ENCODE data around the gene BBS7.

BBS7 gene

DNA sequence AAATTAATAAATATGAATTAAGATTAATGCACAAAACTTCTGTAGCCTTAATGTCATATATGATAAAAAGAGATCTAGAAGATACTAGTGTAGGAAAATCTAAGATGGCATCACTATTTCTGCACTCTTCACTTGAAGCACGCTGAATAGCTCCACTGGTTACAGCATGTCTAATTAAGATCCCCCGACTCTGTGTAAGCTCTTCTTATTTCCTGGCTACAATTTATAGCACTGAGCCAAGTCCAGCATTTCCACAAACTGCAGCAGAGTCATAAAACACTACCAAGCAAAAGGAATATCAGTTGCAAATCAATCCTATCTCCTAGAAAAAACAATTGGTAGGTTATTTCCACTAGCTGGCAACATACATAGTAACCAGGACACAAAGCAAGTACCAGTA, 45.3 kb downstream of the BBS7 start:
- DNase-seq, result no peak

GRCh38 chr4:121824171-121824527, 46.1 kb downstream of the BBS7 start:
- no peak for DNase-seq

- peak; percentile 97 for DNase-seq
Observed at GRCh38 chr4:121823505-121824170, 46.6 kb downstream of the BBS7 start, which contains the start of gene CCNA2. CCNA2 (minus strand) TSS chr4:121823883; CDS start chr4:121823628, 255 bp downstream.

DNA sequence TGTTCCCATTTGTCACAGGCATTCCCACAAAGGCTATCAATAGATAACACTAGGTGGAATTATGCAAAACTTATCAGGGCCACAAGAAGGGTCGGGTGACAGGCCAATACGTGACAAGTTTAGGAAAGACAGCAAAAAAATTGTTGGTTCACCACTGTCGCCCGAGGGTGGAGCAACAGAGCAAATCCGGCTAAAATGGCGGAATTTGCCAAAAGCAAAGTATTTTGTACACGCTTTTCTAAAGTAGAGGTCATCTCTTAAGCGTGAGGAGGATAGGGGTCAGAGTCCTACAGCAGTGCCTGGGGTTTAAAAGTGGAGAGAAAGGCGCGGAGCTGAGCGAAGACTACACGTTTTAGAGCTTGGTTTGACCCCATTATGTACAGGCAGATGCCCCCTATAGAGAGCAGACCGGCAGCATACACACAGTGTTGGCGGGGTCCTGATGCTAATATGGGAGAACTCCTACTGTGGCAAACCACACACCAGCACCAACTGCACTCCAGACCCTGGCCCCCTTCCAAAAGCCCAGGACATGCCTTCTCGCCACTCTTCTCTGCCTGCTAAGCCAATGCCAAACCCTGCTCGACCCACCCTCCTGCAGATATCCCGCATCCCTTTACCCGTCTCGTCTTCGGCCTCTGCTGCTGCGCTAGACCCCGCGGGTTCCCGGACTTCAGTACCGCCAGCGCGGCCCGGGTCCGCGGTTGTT, 47.3 kb downstream of the BBS7 start:
- DNase-seq, result peak; percentile 40

- no peak for DNase-seq
Observed at GRCh38 chr4:121822047-121822446, 48.2 kb downstream of the BBS7 start.

GRCh38 chr4:121819216-121819965, 50.9 kb downstream of the BBS7 start:
- no peak for DNase-seq

- DNase-seq, result no peak
Observed at GRCh38 chr4:121818215-121818614, 52.1 kb downstream of the BBS7 start.

- DNase-seq, result no peak
Observed at GRCh38 chr4:121817701-121818100, 52.6 kb downstream of the BBS7 start.

- no peak for DNase-seq
Observed at GRCh38 chr4:121817006-121817405, 53.3 kb downstream of the BBS7 start.

DNA sequence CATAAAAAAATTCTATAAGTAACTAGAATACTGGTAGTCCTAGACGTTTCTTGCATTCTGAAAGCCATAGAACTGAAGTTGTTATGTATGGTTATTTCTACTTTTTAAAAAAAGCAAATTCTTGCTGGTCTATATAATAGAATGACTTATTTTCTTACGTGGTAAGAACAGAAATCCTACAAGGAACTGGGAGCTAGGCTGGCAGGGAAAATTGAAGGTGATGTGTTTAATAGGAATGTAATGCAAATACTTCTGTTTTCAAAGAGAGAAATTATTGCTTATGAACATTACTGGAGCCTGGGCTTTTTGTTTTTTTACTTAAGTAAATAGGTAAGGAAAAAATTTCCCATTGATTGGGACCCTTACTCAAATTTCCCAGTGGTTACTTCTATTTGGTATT, 55.5 kb downstream of the BBS7 start:
- DNase-seq, result no peak

DNA sequence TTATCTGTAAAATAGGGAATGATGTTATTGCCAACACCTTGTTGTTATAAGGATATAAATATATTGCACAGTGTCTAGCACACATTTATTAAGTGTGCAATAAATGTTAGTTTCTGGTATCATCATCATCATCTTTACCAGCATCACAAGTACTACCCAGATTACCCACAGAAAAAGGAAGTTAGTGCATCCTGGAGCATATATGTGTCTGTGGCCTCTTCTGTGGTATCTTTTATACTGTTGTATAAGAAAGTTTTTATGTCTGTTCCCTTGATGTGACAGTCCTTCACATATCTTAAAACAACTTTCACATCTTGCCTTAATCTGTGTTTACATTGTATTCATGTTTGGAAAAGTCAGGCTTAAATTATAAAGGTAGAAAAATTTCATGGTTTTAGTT, 59.2 kb downstream of the BBS7 start:
- no peak for DNase-seq

GRCh38 chr4:121806411-121806810, 63.9 kb downstream of the BBS7 start:
- DNase-seq, result no peak

GRCh38 chr4:121801715-121802075, 68.6 kb downstream of the BBS7 start:
- no peak for DNase-seq

- peak; percentile 92 for DNase-seq
Observed at GRCh38 chr4:121800961-121801714, 69.1 kb downstream of the BBS7 start, which contains the start of gene EXOSC9. EXOSC9 (plus strand) TSS chr4:121801323; CDS start chr4:121801425, 102 bp downstream.

GRCh38 chr4:121800638-121800960, 69.7 kb downstream of the BBS7 start:
- DNase-seq, result no peak

DNA sequence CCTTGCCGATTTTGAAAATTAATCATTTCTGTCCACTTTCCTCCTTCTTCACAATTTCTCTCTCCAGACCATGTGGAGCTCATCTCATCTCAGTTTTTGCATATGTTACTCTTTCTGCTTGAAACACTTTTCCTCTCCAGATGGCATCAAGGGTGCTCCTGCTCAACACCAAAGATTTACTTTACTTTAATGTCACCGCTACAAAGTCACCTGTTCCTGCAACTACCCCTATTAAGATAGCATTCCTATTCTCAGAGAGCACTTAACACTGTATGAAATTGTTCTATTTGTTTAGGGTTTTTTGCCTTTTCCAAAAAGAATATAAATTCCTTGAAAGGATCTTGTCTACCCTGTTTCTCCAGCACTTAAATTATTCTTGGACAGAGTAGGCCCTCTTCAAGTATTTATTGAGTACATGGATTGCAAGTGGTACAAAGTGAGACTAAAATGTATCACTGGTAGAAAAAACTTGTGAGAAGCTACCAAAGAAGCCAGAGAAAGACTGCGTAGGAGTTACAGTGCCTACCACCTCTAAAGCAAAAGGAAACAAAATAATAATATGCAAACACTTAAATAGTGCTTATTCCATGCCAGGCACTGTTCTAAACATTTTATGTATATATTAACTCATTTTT, 70.3 kb downstream of the BBS7 start:
- DNase-seq, result no peak

DNA sequence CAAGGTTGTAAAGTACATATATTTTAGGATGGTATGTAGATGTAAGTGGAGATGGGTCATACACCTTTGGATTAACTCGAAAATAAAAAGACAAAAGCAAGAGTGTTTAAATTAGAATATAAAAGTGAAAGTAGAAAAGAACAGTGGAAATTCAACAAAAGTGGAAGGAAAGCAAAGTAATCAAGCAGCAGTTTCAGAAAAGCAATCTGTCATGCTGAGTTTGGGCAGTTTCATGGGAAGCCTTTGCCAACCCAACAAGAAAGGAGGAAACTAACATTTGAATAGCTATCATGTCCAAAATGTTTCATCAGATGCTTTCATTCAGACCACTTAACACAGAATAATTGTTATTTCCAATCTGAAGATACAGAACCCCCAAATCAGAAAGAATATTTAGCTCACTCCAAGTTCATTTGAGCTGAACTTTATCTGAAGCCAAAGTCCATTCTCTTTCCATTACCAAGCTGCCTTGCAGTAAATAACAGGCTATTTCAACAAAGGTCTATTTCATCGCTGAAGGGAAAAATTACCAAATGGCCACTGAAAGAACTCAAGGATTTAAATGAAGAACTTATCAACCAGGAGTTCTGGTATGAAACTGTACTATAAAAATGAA, 71.0 kb downstream of the BBS7 start:
- DNase-seq, result no peak

DNA sequence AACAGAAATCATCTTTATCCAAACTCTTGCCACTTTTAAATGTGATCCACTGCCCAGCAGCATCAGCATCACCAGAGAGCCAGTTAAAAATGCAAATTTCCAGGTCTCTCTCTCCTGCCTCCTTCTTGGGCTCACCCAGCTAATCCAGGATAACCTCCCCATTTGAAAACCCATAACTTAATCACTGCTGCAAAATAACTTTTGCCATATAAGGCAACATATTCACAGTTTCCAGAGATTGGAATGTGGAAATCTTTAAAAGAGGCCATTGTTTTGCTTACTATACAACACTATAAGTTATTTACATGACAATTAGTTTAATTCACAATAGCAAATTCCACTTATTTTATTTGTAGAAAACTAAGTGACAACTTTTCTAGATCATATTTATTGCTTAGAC, 74.0 kb downstream of the BBS7 start:
- DNase-seq, result no peak

DNA sequence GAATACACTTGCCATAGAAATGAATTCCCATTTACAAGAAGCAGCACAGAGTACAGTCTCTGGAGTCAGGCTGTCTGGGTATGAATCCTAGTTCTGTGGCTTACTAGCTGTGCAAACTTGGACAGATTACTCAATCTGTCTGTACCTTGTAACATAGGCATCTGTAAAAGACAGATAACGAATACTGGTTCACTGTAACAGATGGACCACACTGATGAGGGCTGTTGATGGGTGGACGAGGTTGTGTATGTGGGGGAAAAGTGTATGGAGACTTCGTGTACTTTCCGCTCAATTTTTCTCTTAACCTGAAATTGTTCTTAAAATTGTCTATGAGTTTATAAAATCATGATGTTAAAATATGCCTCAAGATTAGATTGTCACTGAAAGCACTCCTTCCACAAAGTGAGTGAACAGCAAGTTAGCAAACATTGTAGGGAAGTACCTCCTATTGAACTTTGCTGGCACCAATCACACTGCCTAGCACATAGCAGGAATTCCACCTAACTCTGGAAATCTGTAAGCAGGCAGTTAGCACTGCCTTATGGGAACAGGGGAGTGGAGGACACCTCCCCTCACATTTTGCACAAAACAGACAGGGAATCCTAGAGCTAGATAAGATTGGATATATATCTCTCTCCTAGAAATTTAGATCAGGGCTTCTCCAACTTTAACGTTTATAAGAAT, 75.6 kb downstream of the BBS7 start:
- DNase-seq, result no peak

GRCh38 chr4:121792966-121793365, 77.3 kb downstream of the BBS7 start:
- DNase-seq, result no peak

DNA sequence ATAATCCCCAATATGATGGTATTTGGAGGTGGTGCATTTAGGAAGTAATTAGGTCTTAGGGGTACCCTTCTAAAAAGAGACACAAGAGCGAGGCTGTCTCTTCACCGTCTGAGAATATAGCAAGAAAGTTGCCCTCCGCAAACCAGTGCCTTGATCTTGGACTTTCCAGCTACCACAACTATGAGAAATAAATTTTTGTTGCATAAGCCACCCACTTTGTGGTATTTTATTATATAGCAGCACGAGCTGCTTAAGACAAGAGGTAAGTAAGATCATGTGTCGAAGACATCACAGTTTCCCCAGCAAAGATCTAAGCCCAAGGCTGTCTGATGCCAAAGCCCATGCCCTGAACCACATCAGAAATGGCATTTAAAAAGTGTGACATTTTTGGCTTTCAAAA, 78.8 kb downstream of the BBS7 start:
- DNase-seq, result no peak

GRCh38 chr4:121790976-121791375, 79.3 kb downstream of the BBS7 start:
- DNase-seq, result no peak
